ENCODE results near the gene CD300LB. TPM values are rescaled to one million over a fixed set of nuclear protein-coding genes. Genes with fewer than 3 reads are reported as not detected.
"Not testable (repeated sequence)": the region's sequence is repeated elsewhere in the genome, so short reads cannot be mapped to it uniquely, and the experiment has no call there.

Gene CD300LB
- not detected in 2 replicates for total RNA-seq

DNA sequence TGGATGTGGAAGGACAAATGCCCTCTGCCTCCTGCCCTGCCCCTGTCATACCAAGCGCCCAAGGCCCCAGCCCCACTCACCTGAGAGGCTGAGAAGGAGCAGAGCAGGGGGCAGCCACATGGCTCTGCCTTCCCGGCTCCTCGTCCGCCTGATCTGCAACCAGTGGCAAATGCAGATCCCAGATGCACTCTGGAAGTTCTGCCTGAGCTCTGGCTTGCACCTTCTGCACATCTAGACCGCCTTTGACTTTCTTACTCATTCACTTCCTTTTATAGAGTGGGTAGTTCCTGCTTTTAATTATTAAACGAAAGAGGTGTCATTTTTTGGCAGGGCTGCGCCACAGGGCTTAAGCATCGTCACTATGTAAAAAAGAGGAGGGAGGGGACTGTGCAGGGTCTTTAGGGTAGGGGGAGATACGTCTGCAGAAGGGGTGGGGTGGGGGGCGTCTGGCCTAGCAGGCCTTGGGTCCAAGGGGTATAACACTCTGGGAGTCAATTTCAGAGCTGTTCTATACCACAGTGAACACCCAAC is at the start of gene CD300LB:
TSS of gene CD300LB (minus strand) at position 245 of the 531 bp plus-strand sequence. CDS start at position 120, 125 bp downstream.
- POLR2A ChIA-PET, result interaction anchor here (0.6 to 0.9 kb wide), 2 partner anchors 164 to 245 kb away, joined by 3 to 4 read pairs; partner anchors contain the start of genes GPR142 and NAT9
- DNase-seq (peak; percentile 1), ATAC-seq (ENCODE audit: low read depth) (no peak)
- H3K27ac Mint-ChIP-seq, result peak within 1 kb of the TSS; percentile 21
- no peaks in the 10 kb centered on the region for H3K9me3 Mint-ChIP-seq
- intact Hi-C loops (cut with micrococcal nuclease), result no loop called here
- peaks cover 32% of the 10 kb centered on the region for H3K4me1 Mint-ChIP-seq
- peaks cover 11% of the 10 kb centered on the region for H3K27me3 Mint-ChIP-seq
- no peak for TF ChIP-seq CTCF (IDR thresholded peaks at IDR 0.05)
- CTCF ChIA-PET, result interaction anchor here (2.1 to 5.7 kb wide), 4 partner anchors 74 to 162 kb away, joined by 10 to 40 read pairs (median 19); partner anchors contain the start of gene GPR142
- no peaks in the 10 kb centered on the region for H3K36me3 Mint-ChIP-seq (ENCODE audit: low read depth)
- H3K4me3 Mint-ChIP-seq, result no peak within 1 kb of the TSS

- no peak for DNase-seq
- ATAC-seq (ENCODE audit: low read depth), result no peak
- ChIA-PET POLR2A (no interaction called here), CTCF (no interaction called here)
- Mint-ChIP-seq H3K4me1 (peaks cover 3% of the 10 kb centered on the region), H3K36me3 (ENCODE audit: low read depth) (no peaks in the 10 kb centered on the region), H3K4me3 (no peak overlapping the region), H3K27ac (no peak overlapping the region), H3K9me3 (peaks cover 4% of the 10 kb centered on the region), H3K27me3 (peaks cover 4% of the 10 kb centered on the region)
- intact Hi-C loops (cut with micrococcal nuclease), result no loop called here
- TF ChIP-seq CTCF (IDR thresholded peaks at IDR 0.05), result no peak
Measured at GRCh38 chr17:74579900-74580299, 48.6 kb upstream of the CD300LB start.

GRCh38 chr17:74578979-74579378 is 47.7 kb upstream of the CD300LB start:
- CTCF ChIA-PET, result interaction anchor here (1.0 kb wide), 1 partner anchor 12 kb away, joined by 3 read pairs; no protein-coding TSS in a partner anchor
- H3K4me3 Mint-ChIP-seq, result no peak overlapping the region

GRCh38 chr17:74574489-74575142 is 43.3 kb upstream of the CD300LB start:
- DNase-seq (no peak), ATAC-seq (ENCODE audit: low read depth) (no peak)
- POLR2A ChIA-PET, result no interaction called here
- Mint-ChIP-seq H3K27ac (no peak overlapping the region), H3K9me3 (no peaks in the 10 kb centered on the region), H3K27me3 (peaks cover 16% of the 10 kb centered on the region), H3K36me3 (ENCODE audit: low read depth) (no peaks in the 10 kb centered on the region), H3K4me3 (no peak overlapping the region), H3K4me1 (peaks cover under 1% of the 10 kb centered on the region)
- no peak for TF ChIP-seq CTCF (IDR thresholded peaks at IDR 0.05)
- intact Hi-C loops (cut with micrococcal nuclease), result no loop called here
- CTCF ChIA-PET, result interaction anchor here (0.5 to 1.1 kb wide), 2 partner anchors 83 kb away, joined by 3 to 4 read pairs; no protein-coding TSS in a partner anchor

More at GRCh38 chr17:74578979-74579378, 47.7 kb upstream of the CD300LB start:
- Mint-ChIP-seq H3K4me1 (peaks cover 3% of the 10 kb centered on the region), H3K36me3 (ENCODE audit: low read depth) (no peaks in the 10 kb centered on the region), H3K9me3 (no peaks in the 10 kb centered on the region), H3K27me3 (peaks cover 4% of the 10 kb centered on the region), H3K27ac (no peak overlapping the region)
- ATAC-seq (ENCODE audit: low read depth) (no peak), DNase-seq (no peak)
- POLR2A ChIA-PET, result no interaction called here
- no peak for TF ChIP-seq CTCF (IDR thresholded peaks at IDR 0.05)
- intact Hi-C loops (cut with micrococcal nuclease), result no loop called here

DNA sequence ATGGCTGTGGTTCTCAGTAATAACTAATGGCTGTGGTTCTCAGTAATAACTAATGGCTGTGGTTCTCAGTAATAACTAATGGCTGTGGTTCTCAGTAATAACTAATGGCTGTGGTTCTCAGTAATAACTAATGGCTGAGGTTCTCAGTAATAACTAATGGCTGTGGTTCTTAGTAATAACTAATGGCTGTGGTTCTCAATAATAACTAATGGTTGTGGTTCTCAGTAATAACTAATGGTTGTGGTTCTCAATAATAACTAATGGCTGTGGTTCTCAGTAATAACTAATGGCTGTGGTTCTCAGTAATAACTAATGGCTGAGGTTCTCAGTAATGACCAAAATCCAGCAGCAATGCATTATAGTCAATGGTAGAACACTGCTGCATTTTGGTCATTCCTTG is 42.4 kb upstream of the CD300LB start:
- H3K36me3 Mint-ChIP-seq (ENCODE audit: low read depth); DNase-seq; intact Hi-C loops (cut with micrococcal nuclease); H3K4me3 Mint-ChIP-seq; H3K9me3 Mint-ChIP-seq; H3K4me1 Mint-ChIP-seq; H3K27ac Mint-ChIP-seq; POLR2A ChIA-PET; ATAC-seq (ENCODE audit: low read depth): not testable (repeated sequence)
- H3K27me3 Mint-ChIP-seq, result peaks cover 26% of the 10 kb centered on the region
- CTCF ChIA-PET, result interaction anchor here (1.1 kb wide), 2 partner anchors 16 to 84 kb away, joined by 3 to 4 read pairs; no protein-coding TSS in a partner anchor
